ENCODE results near the gene SLC23A2.

DNA sequence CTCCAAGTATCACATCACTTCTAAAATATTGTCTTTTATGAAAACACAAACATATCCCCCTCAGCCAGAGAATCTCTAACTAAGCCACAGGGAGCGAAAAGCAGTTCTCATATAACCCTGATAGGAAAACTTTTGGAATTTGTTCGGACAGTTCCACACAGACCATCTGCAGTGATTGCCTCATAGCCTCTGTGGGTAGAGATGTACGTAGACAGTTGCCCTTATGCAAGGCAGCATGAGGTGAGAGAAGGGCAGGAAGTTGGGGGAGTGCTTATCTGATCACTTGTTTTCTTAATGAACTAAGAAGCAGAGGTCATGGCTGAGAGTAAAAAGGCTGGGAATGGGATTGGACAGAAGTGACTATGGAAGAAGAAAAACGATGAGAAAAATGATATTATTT lies 39.6 kb downstream of the SLC23A2 start:
- TF ChIP-seq, protein P1, sequence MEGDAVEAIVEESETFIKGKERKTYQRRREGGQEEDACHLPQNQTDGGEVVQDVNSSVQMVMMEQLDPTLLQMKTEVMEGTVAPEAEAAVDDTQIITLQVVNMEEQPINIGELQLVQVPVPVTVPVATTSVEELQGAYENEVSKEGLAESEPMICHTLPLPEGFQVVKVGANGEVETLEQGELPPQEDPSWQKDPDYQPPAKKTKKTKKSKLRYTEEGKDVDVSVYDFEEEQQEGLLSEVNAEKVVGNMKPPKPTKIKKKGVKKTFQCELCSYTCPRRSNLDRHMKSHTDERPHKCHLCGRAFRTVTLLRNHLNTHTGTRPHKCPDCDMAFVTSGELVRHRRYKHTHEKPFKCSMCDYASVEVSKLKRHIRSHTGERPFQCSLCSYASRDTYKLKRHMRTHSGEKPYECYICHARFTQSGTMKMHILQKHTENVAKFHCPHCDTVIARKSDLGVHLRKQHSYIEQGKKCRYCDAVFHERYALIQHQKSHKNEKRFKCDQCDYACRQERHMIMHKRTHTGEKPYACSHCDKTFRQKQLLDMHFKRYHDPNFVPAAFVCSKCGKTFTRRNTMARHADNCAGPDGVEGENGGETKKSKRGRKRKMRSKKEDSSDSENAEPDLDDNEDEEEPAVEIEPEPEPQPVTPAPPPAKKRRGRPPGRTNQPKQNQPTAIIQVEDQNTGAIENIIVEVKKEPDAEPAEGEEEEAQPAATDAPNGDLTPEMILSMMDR (IDR thresholded peaks at IDR 0.05; ENCODE audit: poor library complexity, severe bottlenecking): no peak
- TF ChIP-seq EZH2 (IDR thresholded peaks at IDR 0.05; ENCODE audit: borderline replicate concordance, insufficient read depth, low read length, poor library complexity, severe bottlenecking): no peak
- TF ChIP-seq, protein P2, sequence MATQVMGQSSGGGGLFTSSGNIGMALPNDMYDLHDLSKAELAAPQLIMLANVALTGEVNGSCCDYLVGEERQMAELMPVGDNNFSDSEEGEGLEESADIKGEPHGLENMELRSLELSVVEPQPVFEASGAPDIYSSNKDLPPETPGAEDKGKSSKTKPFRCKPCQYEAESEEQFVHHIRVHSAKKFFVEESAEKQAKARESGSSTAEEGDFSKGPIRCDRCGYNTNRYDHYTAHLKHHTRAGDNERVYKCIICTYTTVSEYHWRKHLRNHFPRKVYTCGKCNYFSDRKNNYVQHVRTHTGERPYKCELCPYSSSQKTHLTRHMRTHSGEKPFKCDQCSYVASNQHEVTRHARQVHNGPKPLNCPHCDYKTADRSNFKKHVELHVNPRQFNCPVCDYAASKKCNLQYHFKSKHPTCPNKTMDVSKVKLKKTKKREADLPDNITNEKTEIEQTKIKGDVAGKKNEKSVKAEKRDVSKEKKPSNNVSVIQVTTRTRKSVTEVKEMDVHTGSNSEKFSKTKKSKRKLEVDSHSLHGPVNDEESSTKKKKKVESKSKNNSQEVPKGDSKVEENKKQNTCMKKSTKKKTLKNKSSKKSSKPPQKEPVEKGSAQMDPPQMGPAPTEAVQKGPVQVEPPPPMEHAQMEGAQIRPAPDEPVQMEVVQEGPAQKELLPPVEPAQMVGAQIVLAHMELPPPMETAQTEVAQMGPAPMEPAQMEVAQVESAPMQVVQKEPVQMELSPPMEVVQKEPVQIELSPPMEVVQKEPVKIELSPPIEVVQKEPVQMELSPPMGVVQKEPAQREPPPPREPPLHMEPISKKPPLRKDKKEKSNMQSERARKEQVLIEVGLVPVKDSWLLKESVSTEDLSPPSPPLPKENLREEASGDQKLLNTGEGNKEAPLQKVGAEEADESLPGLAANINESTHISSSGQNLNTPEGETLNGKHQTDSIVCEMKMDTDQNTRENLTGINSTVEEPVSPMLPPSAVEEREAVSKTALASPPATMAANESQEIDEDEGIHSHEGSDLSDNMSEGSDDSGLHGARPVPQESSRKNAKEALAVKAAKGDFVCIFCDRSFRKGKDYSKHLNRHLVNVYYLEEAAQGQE (IDR thresholded peaks at IDR 0.05; ENCODE audit: borderline replicate concordance): no peak
- no peak for TF ChIP-seq EP300 (conservative IDR thresholded peaks at IDR 0.05; ENCODE audit: poor library complexity, severe bottlenecking)
- no peak for TF ChIP-seq RAD21 (conservative IDR thresholded peaks at IDR 0.05)

Data from neural cell (in vitro differentiated cells).